ENCODE measurements around the gene STX1B.

Gene STX1B

GRCh38 chr16:30974348-30974747 is 36.1 kb downstream of the STX1B start:
- POLR2A ChIA-PET = interaction anchor here (0.6 kb wide), 1 partner anchor 77 kb away, joined by 3 read pairs; no protein-coding TSS in a partner anchor

DNA sequence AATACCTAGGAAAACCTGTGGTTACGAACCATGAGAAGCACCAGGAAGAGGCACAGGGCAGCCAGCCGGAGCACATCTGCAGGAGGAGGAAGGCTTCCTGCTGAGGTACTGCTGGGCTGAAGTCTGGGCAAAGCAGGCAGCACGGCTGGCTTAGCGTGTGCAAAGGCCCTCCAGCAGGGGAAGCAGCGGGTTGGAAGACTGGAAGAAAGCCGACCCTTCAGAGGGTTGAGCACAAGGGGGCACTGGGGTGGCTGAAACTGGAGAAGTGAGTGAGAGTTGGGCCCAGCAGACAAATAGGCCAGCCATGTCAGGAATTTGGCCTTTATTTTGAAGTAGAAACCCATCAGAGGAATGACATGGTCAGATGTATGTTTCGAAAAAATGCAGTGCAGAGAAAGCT is 37.6 kb downstream of the STX1B start:
- H3K4me3 ChIP-seq (ENCODE audit: low read depth, low read length) = no peak overlapping the region
- CTCF ChIA-PET = interaction anchor here (0.6 to 1.6 kb wide), 4 partner anchors 11 to 98 kb away, joined by 3 to 14 read pairs (median 4); partner anchors contain the start of gene HSD3B7
- TF ChIP-seq, protein P1, sequence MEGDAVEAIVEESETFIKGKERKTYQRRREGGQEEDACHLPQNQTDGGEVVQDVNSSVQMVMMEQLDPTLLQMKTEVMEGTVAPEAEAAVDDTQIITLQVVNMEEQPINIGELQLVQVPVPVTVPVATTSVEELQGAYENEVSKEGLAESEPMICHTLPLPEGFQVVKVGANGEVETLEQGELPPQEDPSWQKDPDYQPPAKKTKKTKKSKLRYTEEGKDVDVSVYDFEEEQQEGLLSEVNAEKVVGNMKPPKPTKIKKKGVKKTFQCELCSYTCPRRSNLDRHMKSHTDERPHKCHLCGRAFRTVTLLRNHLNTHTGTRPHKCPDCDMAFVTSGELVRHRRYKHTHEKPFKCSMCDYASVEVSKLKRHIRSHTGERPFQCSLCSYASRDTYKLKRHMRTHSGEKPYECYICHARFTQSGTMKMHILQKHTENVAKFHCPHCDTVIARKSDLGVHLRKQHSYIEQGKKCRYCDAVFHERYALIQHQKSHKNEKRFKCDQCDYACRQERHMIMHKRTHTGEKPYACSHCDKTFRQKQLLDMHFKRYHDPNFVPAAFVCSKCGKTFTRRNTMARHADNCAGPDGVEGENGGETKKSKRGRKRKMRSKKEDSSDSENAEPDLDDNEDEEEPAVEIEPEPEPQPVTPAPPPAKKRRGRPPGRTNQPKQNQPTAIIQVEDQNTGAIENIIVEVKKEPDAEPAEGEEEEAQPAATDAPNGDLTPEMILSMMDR (IDR thresholded peaks at IDR 0.05; ENCODE audit: insufficient read depth, low read length, missing control alignments) = peak; percentile 32
- POLR2A ChIA-PET = no interaction called here
- no peak for DNase-seq (ENCODE audit: low read depth, low spot score)

More at GRCh38 chr16:30974348-30974747, 36.1 kb downstream of the STX1B start:
- DNase-seq (ENCODE audit: low read depth, low spot score) = no peak
- CTCF ChIA-PET = interaction anchor here (1.6 kb wide), 1 partner anchor 9 kb away, joined by 5 read pairs; no protein-coding TSS in a partner anchor
- H3K4me3 ChIP-seq (ENCODE audit: low read depth, low read length) = no peak overlapping the region
- TF ChIP-seq, protein P1 (IDR thresholded peaks at IDR 0.05; ENCODE audit: insufficient read depth, low read length, missing control alignments) = no peak

DNA sequence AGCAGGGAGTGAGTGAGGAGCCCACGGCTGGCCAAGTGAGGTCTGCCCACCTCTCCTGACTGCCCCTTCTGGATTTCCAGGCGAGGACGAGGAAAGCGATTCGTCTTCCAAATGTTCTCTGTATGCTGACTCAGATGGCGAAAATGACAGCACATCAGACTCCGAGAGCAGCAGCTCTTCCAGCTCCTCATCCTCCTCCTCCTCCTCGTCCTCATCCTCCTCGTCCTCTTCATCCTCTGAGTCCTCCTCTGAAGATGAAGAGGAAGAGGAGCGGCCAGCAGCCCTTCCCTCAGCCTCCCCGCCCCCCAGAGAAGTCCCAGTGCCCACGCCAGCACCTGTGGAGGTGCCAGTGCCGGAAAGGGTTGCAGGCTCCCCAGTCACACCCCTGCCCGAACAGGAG is 39.1 kb downstream of the STX1B start:
- POLR2A ChIA-PET = interaction anchor here (1.1 kb wide), 1 partner anchor 13 kb away, joined by 3 read pairs; no protein-coding TSS in a partner anchor
- TF ChIP-seq, protein P1 (IDR thresholded peaks at IDR 0.05; ENCODE audit: insufficient read depth, low read length, missing control alignments) = no peak
- no peak for DNase-seq (ENCODE audit: low read depth, low spot score)
- no peak overlapping the region for H3K4me3 ChIP-seq (ENCODE audit: low read depth, low read length)
- CTCF ChIA-PET = interaction anchor here (0.6 to 11.0 kb wide), 3 partner anchors 13 to 472 kb away, joined by 3 to 98 read pairs (median 4); partner anchors contain the start of gene HSD3B7

GRCh38 chr16:30969246-30969842 is 41.1 kb downstream of the STX1B start:
- DNase-seq (ENCODE audit: low read depth, low spot score) = no peak
- ChIA-PET POLR2A (interaction anchor here (1.1 kb wide), 1 partner anchor 211 kb away, joined by 5 read pairs; no protein-coding TSS in a partner anchor), CTCF (interaction anchor here (1.1 to 11.0 kb wide), 4 partner anchors 8 to 173 kb away, joined by 3 to 98 read pairs (median 4); partner anchors contain the start of gene HSD3B7)
- no peak overlapping the region for H3K4me3 ChIP-seq (ENCODE audit: low read depth, low read length)
- TF ChIP-seq, protein P1 (IDR thresholded peaks at IDR 0.05; ENCODE audit: insufficient read depth, low read length, missing control alignments) = no peak

DNA sequence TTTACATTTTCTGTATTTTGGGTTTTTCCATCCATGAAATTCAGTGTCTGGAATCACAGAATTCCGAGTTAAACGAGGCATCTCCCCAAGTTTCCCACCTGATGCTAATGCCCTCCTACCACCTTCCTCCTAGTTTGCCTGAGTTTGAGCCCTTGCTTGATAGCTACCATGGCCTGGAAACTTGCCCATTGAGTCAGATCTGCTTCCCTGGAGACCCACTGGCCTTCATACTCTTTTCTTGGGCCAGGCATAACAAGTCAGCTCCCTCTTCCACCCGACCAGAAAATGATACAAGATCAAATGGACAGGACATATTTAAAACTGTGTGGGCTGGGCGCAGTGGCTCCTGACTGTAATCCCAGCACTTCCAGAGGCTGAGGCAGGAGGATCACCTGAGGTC is 42.6 kb downstream of the STX1B start:
- TF ChIP-seq, protein P1 (IDR thresholded peaks at IDR 0.05; ENCODE audit: insufficient read depth, low read length, missing control alignments) = no peak
- H3K4me3 ChIP-seq (ENCODE audit: low read depth, low read length) = no peak overlapping the region
- CTCF ChIA-PET = interaction anchor here (0.9 to 11.0 kb wide), 2 partner anchors 10 to 16 kb away, joined by 3 to 98 read pairs; partner anchors contain the start of genes HSD3B7 and SETD1A
- POLR2A ChIA-PET = no interaction called here
- DNase-seq (ENCODE audit: low read depth, low spot score) = no peak

GRCh38 chr16:30966033-30966619 is 44.3 kb downstream of the STX1B start:
- ChIA-PET POLR2A (no interaction called here), CTCF (interaction anchor here (2.1 to 11.0 kb wide), 2 partner anchors 13 to 18 kb away, joined by 4 to 98 read pairs; partner anchors contain the start of gene HSD3B7)
- TF ChIP-seq, protein P1 (IDR thresholded peaks at IDR 0.05; ENCODE audit: insufficient read depth, low read length, missing control alignments) = no peak
- H3K4me3 ChIP-seq (ENCODE audit: low read depth, low read length) = no peak overlapping the region
- DNase-seq (ENCODE audit: low read depth, low spot score) = no peak
